ENCODE measurements around the gene PMIS2. TPM values are rescaled to one million over a fixed set of nuclear protein-coding genes. Genes with fewer than 3 reads are reported as not detected.

The PMIS2 gene
- polyA plus RNA-seq, 1 experiment = not detected

- POLR2A ChIA-PET = no interaction called here
- TF ChIP-seq CTCF (IDR thresholded peaks at IDR 0.05; ENCODE audit: low read depth, low read length) = 0 out of 2 replicates have a peak, but pooled peaks have one; percentile 5
- Histone ChIP-seq H3K4me3 (ENCODE audit: low read depth, low read length) (no peak overlapping the region), H3K27ac (ENCODE audit: low read depth, low read length) (no peak overlapping the region), H3K27me3 (ENCODE audit: control insufficient read depth, insufficient read depth, low read length) (no peaks in the 10 kb centered on the region), H3K9me3 (ENCODE audit: control insufficient read depth, insufficient read depth, low read length) (no peaks in the 10 kb centered on the region)
- CTCF ChIA-PET = no interaction called here
- no peak for DNase-seq (ENCODE audit: low read depth, low spot score)
Measured at GRCh38 chr19:35618857-35619256, 32.9 kb downstream of the PMIS2 start.

GRCh38 chr19:35619290-35619923, 33.4 kb downstream of the PMIS2 start:
- DNase-seq (ENCODE audit: low read depth, low spot score) = no peak
- TF ChIP-seq CTCF (IDR thresholded peaks at IDR 0.05; ENCODE audit: low read depth, low read length) = no peak
- H3K27ac ChIP-seq (ENCODE audit: low read depth, low read length) = no peak overlapping the region
- POLR2A ChIA-PET = no interaction called here
- H3K4me3 ChIP-seq (ENCODE audit: low read depth, low read length) = no peak overlapping the region
- CTCF ChIA-PET = no interaction called here
- no peaks in the 10 kb centered on the region for H3K9me3 ChIP-seq (ENCODE audit: control insufficient read depth, insufficient read depth, low read length)
- H3K27me3 ChIP-seq (ENCODE audit: control insufficient read depth, insufficient read depth, low read length) = no peaks in the 10 kb centered on the region

GRCh38 chr19:35620001-35620400, 34.0 kb downstream of the PMIS2 start:
- no peaks in the 10 kb centered on the region for H3K27me3 ChIP-seq (ENCODE audit: control insufficient read depth, insufficient read depth, low read length)
- H3K27ac ChIP-seq (ENCODE audit: low read depth, low read length) = no peak overlapping the region
- no peaks in the 10 kb centered on the region for H3K9me3 ChIP-seq (ENCODE audit: control insufficient read depth, insufficient read depth, low read length)
- DNase-seq (ENCODE audit: low read depth, low spot score) = no peak
- ChIA-PET POLR2A (no interaction called here), CTCF (no interaction called here)
- H3K4me3 ChIP-seq (ENCODE audit: low read depth, low read length) = no peak overlapping the region
- TF ChIP-seq CTCF (IDR thresholded peaks at IDR 0.05; ENCODE audit: low read depth, low read length) = no peak

- no peaks in the 10 kb centered on the region for H3K9me3 ChIP-seq (ENCODE audit: control insufficient read depth, insufficient read depth, low read length)
- ChIA-PET POLR2A (no interaction called here), CTCF (no interaction called here)
- no peak for TF ChIP-seq CTCF (IDR thresholded peaks at IDR 0.05; ENCODE audit: low read depth, low read length)
- no peak overlapping the region for H3K4me3 ChIP-seq (ENCODE audit: low read depth, low read length)
- no peak for DNase-seq (ENCODE audit: low read depth, low spot score)
- no peak overlapping the region for H3K27ac ChIP-seq (ENCODE audit: low read depth, low read length)
- H3K27me3 ChIP-seq (ENCODE audit: control insufficient read depth, insufficient read depth, low read length) = no peaks in the 10 kb centered on the region
Measured at GRCh38 chr19:35621708-35622107, 35.7 kb downstream of the PMIS2 start.

- H3K9me3 ChIP-seq (ENCODE audit: control insufficient read depth, insufficient read depth, low read length) = no peaks in the 10 kb centered on the region
- ChIA-PET POLR2A (interaction anchor here (0.6 kb wide), 1 partner anchor 78 kb away, joined by 3 read pairs; no protein-coding TSS in a partner anchor), CTCF (no interaction called here)
- TF ChIP-seq CTCF (IDR thresholded peaks at IDR 0.05; ENCODE audit: low read depth, low read length) = no peak
- no peak overlapping the region for H3K27ac ChIP-seq (ENCODE audit: low read depth, low read length)
- no peaks in the 10 kb centered on the region for H3K27me3 ChIP-seq (ENCODE audit: control insufficient read depth, insufficient read depth, low read length)
- DNase-seq (ENCODE audit: low read depth, low spot score) = no peak
- no peak overlapping the region for H3K4me3 ChIP-seq (ENCODE audit: low read depth, low read length)
Measured at GRCh38 chr19:35622750-35623149, 36.8 kb downstream of the PMIS2 start.

All from AG04450 (cell line).